ENCODE results near the gene CAMSAP2. TPM values are rescaled to one million over a fixed set of nuclear protein-coding genes. Genes with fewer than 3 reads are reported as not detected.

The CAMSAP2 gene
- total RNA-seq, 1 experiment from 2014 or later: 28.6 TPM

DNA sequence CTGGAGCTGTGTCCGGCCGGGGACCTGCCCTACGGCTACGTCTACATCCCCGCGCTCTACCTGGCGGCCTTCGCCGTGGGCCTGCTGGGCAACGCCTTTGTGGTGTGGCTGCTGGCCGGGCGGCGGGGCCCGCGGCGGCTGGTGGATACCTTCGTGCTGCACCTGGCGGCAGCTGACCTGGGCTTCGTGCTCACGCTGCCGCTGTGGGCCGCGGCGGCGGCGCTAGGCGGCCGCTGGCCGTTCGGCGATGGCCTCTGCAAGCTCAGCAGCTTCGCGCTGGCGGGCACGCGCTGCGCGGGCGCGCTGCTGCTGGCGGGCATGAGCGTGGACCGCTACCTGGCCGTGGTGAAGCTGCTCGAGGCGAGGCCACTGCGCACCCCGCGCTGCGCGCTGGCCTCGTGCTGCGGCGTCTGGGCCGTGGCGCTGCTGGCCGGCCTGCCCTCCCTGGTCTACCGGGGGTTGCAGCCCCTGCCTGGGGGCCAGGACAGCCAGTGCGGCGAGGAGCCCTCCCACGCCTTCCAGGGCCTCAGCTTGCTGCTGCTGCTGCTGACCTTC is 134.5 kb downstream of the CAMSAP2 start:
- peaks cover 62% of the 10 kb centered on the region for H3K27me3 ChIP-seq (ENCODE audit: low read length)
- DNase-seq (no peak), ATAC-seq (no peak)

DNA sequence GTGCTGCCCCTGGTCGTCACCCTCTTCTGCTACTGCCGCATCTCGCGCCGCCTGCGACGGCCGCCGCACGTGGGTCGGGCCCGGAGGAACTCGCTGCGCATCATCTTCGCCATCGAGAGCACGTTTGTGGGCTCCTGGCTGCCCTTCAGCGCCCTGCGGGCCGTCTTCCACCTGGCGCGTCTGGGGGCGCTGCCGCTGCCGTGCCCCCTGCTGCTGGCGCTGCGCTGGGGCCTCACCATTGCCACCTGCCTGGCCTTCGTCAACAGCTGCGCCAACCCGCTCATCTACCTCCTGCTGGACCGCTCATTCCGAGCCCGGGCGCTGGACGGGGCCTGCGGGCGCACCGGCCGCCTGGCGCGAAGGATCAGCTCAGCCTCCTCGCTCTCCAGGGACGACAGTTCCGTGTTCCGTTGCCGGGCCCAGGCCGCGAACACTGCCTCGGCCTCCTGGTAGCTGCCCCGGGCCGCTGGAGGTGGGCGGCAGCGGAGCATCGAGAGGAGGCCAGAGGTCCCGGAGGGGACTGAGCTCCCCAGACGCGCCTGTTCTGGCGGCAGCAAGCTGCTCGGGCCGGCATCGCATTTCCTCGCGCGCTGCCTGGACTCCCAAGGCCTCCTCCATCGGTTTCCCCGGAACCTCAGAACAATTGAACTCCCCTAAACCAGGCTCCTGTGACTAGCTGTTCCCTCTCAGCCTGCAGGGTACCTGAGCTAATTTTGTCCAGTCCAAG is 135.1 kb downstream of the CAMSAP2 start:
- H3K27ac ChIP-seq (ENCODE audit: low read length): no peak overlapping the region
- H3K4me1 ChIP-seq (ENCODE audit: insufficient read depth, low read length): no peaks in the 10 kb centered on the region
- H4K20me1 ChIP-seq (ENCODE audit: low read length): no peaks in the 10 kb centered on the region
- DNase-seq: no peak
- H2AFZ ChIP-seq (ENCODE audit: low read length): no peak overlapping the region
- no TSS peak for BruUV-seq (replicated peaks)
- no peaks in the 10 kb centered on the region for H3K79me2 ChIP-seq (ENCODE audit: low read length)
- H3K27me3 ChIP-seq (ENCODE audit: low read length): peaks cover 68% of the 10 kb centered on the region
- CTCF ChIA-PET: no interaction called here
- H3K36me3 ChIP-seq (ENCODE audit: low read depth, low read length): no peaks in the 10 kb centered on the region
- H3K9me3 ChIP-seq (ENCODE audit: low read length): no peaks in the 10 kb centered on the region
- H3K9ac ChIP-seq (ENCODE audit: low read length): no peak overlapping the region
- no peak overlapping the region for H3K4me2 ChIP-seq (ENCODE audit: low read length)
- no peak for ATAC-seq
- no peak for TF ChIP-seq EZH2 (IDR thresholded peaks at IDR 0.05; ENCODE audit: low read length, unreplicated experiment)
- TF ChIP-seq, protein P1, sequence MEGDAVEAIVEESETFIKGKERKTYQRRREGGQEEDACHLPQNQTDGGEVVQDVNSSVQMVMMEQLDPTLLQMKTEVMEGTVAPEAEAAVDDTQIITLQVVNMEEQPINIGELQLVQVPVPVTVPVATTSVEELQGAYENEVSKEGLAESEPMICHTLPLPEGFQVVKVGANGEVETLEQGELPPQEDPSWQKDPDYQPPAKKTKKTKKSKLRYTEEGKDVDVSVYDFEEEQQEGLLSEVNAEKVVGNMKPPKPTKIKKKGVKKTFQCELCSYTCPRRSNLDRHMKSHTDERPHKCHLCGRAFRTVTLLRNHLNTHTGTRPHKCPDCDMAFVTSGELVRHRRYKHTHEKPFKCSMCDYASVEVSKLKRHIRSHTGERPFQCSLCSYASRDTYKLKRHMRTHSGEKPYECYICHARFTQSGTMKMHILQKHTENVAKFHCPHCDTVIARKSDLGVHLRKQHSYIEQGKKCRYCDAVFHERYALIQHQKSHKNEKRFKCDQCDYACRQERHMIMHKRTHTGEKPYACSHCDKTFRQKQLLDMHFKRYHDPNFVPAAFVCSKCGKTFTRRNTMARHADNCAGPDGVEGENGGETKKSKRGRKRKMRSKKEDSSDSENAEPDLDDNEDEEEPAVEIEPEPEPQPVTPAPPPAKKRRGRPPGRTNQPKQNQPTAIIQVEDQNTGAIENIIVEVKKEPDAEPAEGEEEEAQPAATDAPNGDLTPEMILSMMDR (conservative IDR thresholded peaks at IDR 0.05; ENCODE audit: low read depth, low read length): no peak
- no peak for TF ChIP-seq EZH2phosphoT487 (IDR thresholded peaks at IDR 0.05; ENCODE audit: borderline replicate concordance, low read length)
- H3K9me2 ChIP-seq (replicated peaks; ENCODE audit: low read length): no peaks in the 10 kb centered on the region
- intact Hi-C loops (cut with micrococcal nuclease): no loop called here
- no peak overlapping the region for H3K4me3 ChIP-seq (ENCODE audit: low read length)
- POLR2A ChIA-PET (ENCODE audit: unreplicated experiment): no interaction called here
- no peaks in the 10 kb centered on the region for H3F3A ChIP-seq (ENCODE audit: low read length, unreplicated experiment)

More for the DNA sequence above, 134.5 kb downstream of the CAMSAP2 start:
- no peaks in the 10 kb centered on the region for H3K79me2 ChIP-seq (ENCODE audit: low read length)
- no peaks in the 10 kb centered on the region for H3K9me3 ChIP-seq (ENCODE audit: low read length)
- no peaks in the 10 kb centered on the region for H3F3A ChIP-seq (ENCODE audit: low read length, unreplicated experiment)
- no TSS peak for BruUV-seq (replicated peaks)
- no peak overlapping the region for H3K4me2 ChIP-seq (ENCODE audit: low read length)
- H3K4me1 ChIP-seq (ENCODE audit: insufficient read depth, low read length): no peaks in the 10 kb centered on the region
- H3K27ac ChIP-seq (ENCODE audit: low read length): no peak overlapping the region
- TF ChIP-seq EZH2phosphoT487 (IDR thresholded peaks at IDR 0.05; ENCODE audit: borderline replicate concordance, low read length): no peak
- no peak for TF ChIP-seq EZH2 (IDR thresholded peaks at IDR 0.05; ENCODE audit: low read length, unreplicated experiment)
- TF ChIP-seq, protein P1 (conservative IDR thresholded peaks at IDR 0.05; ENCODE audit: low read depth, low read length): no peak
- no peak overlapping the region for H3K9ac ChIP-seq (ENCODE audit: low read length)
- ChIA-PET POLR2A (ENCODE audit: unreplicated experiment) (no interaction called here), CTCF (no interaction called here)
- no peaks in the 10 kb centered on the region for H3K36me3 ChIP-seq (ENCODE audit: low read depth, low read length)
- no peak overlapping the region for H2AFZ ChIP-seq (ENCODE audit: low read length)
- no peaks in the 10 kb centered on the region for H3K9me2 ChIP-seq (replicated peaks; ENCODE audit: low read length)
- intact Hi-C loops (cut with micrococcal nuclease): no loop called here
- H4K20me1 ChIP-seq (ENCODE audit: low read length): no peaks in the 10 kb centered on the region
- no peak overlapping the region for H3K4me3 ChIP-seq (ENCODE audit: low read length)

DNA sequence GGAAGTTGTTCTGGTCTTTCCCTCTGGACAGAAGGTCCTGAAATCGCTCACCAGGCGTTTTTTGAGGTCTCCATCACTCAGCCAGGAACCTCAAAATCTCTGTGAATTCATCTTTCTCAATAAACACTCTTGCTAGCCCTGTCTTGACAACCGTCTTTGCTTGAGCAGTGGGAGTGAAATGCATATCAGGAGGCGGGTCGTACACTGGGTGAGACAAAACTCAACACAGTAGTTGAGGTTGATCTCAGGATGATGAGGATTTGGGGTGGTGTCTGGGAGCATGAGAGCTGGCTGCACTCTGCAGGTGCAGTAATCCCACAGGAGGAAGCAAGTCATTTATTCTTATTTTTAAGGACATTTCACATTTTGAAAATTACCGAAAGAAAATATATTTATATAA is 136.0 kb downstream of the CAMSAP2 start:
- H3K9ac ChIP-seq (ENCODE audit: low read length): no peak overlapping the region
- CTCF ChIA-PET: no interaction called here
- DNase-seq (no peak), ATAC-seq (no peak)
- no peak overlapping the region for H3K4me2 ChIP-seq (ENCODE audit: low read length)
- POLR2A ChIA-PET (ENCODE audit: unreplicated experiment): no interaction called here
- no peaks in the 10 kb centered on the region for H3K4me1 ChIP-seq (ENCODE audit: insufficient read depth, low read length)
- peaks cover 64% of the 10 kb centered on the region for H3K27me3 ChIP-seq (ENCODE audit: low read length)
- intact Hi-C loops (cut with micrococcal nuclease): no loop called here
- H3K4me3 ChIP-seq (ENCODE audit: low read length): no peak overlapping the region
- no TSS peak for BruUV-seq (replicated peaks)
- TF ChIP-seq EZH2phosphoT487 (IDR thresholded peaks at IDR 0.05; ENCODE audit: borderline replicate concordance, low read length): no peak
- TF ChIP-seq, protein P1 (conservative IDR thresholded peaks at IDR 0.05; ENCODE audit: low read depth, low read length): no peak
- no peak for TF ChIP-seq EZH2 (IDR thresholded peaks at IDR 0.05; ENCODE audit: low read length, unreplicated experiment)
- H4K20me1 ChIP-seq (ENCODE audit: low read length): no peaks in the 10 kb centered on the region
- no peaks in the 10 kb centered on the region for H3F3A ChIP-seq (ENCODE audit: low read length, unreplicated experiment)
- no peaks in the 10 kb centered on the region for H3K9me3 ChIP-seq (ENCODE audit: low read length)
- no peak overlapping the region for H2AFZ ChIP-seq (ENCODE audit: low read length)
- no peaks in the 10 kb centered on the region for H3K79me2 ChIP-seq (ENCODE audit: low read length)
- H3K36me3 ChIP-seq (ENCODE audit: low read depth, low read length): no peaks in the 10 kb centered on the region
- no peaks in the 10 kb centered on the region for H3K9me2 ChIP-seq (replicated peaks; ENCODE audit: low read length)
- no peak overlapping the region for H3K27ac ChIP-seq (ENCODE audit: low read length)
